ENCODE data around the gene NCOR2. TPM values are rescaled to one million over a fixed set of nuclear protein-coding genes. Genes with fewer than 3 reads are reported as not detected.

NCOR2 gene
- total RNA-seq, 1 experiment from 2014 or later, result 153 TPM

DNA sequence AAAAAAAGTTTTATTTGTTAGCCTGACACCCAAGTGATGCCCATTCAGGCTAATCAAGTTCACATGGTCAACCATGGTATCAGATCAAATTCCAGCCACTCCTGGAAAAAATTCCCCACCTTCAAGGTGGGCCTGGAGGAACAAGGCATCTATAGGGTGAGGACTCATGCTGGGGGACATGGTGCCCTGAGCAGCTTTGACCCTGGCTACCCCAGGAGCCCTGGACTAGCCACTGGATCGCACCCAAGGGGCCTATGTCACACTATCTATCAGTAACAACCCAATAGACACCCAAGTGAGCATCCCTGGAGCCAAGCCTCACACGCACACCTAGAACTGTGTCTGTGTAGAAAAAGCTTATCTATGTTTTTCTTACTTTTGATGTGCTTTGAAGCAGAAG, 4.1 kb upstream of the NCOR2 start:
- H3K4me1 ChIP-seq (ENCODE audit: control insufficient read depth in 1 of 2, insufficient read depth in 2 of 2, low read length in 2 of 2), result peaks cover 8 to 25% of the 10 kb centered on the region in 2 experiments; a peak in 3 of 4 replicates
- H4K20me1 ChIP-seq (ENCODE audit: insufficient read depth), result no peaks in the 10 kb centered on the region
- H3K27me3 ChIP-seq (ENCODE audit: insufficient read depth, low read length), result no peaks in the 10 kb centered on the region
- BruUV-seq (replicated peaks), result no TSS peak
- POLR2A ChIA-PET, result interaction anchor here (1.3 kb wide), 1 partner anchor 169 kb away, joined by 3 read pairs; no protein-coding TSS in a partner anchor
- TF ChIP-seq RAD21 (IDR thresholded peaks at IDR 0.05; ENCODE audit: low read depth), result no peak
- no peak for TF ChIP-seq EZH2 (IDR thresholded peaks at IDR 0.05)
- TF ChIP-seq YY1 (IDR thresholded peaks at IDR 0.05; ENCODE audit: extremely low read depth, insufficient replicate concordance, low read depth, low read length), result no peak
- no peak for TF ChIP-seq SIN3A (IDR thresholded peaks at IDR 0.05; ENCODE audit: low read depth)
- no peak for TF ChIP-seq ZFX (IDR thresholded peaks at IDR 0.05)
- TF ChIP-seq, protein P1, sequence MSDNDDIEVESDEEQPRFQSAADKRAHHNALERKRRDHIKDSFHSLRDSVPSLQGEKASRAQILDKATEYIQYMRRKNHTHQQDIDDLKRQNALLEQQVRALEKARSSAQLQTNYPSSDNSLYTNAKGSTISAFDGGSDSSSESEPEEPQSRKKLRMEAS (IDR thresholded peaks at IDR 0.05), result no peak
- TF ChIP-seq FOSL1 (IDR thresholded peaks at IDR 0.05; ENCODE audit: low read depth), result no peak
- H2AFZ ChIP-seq (ENCODE audit: low read depth, low read length, poor library complexity, severe bottlenecking), result no peak overlapping the region
- DNase-seq (ENCODE audit: low read depth, low spot score), result no peak
- no peak overlapping the region for H3K4me2 ChIP-seq (ENCODE audit: low read length)
- H3K27ac ChIP-seq (ENCODE audit: low read depth, low read length), result no peak overlapping the region
- H3K9me2 ChIP-seq (ENCODE audit: insufficient read depth), result no peaks in the 10 kb centered on the region
- RAD21 ChIA-PET (ENCODE audit: low non-redundant PET in 1 of 2, low total read pairs in 2 of 2, uncharacterized antibody in 2 of 2, unreplicated experiment in 2 of 2), result no interaction called here
- H3K36me3 ChIP-seq (ENCODE audit: control insufficient read depth in 1 of 2, insufficient read depth in 2 of 2, low read length in 2 of 2), result no peaks in the 10 kb centered on the region
- no peaks in the 10 kb centered on the region for H3K9me3 ChIP-seq (ENCODE audit: control insufficient read depth in 1 of 2, insufficient read depth in 1 of 2, low read depth in 1 of 2, low read length in 2 of 2)
- peaks cover 5% of the 10 kb centered on the region for H3K79me2 ChIP-seq (ENCODE audit: insufficient read depth, low read length)
- intact Hi-C loops (cut with micrococcal nuclease), result no loop called here
- no peak for ATAC-seq
- H3K4me3 ChIP-seq (replicated peaks in 1 of 2; ENCODE audit: low read depth in 1 of 2, low read length in 2 of 2), result no peak overlapping the region
- no peak overlapping the region for H3K9ac ChIP-seq (ENCODE audit: low read length)
- CTCF ChIA-PET, result no interaction called here

DNA sequence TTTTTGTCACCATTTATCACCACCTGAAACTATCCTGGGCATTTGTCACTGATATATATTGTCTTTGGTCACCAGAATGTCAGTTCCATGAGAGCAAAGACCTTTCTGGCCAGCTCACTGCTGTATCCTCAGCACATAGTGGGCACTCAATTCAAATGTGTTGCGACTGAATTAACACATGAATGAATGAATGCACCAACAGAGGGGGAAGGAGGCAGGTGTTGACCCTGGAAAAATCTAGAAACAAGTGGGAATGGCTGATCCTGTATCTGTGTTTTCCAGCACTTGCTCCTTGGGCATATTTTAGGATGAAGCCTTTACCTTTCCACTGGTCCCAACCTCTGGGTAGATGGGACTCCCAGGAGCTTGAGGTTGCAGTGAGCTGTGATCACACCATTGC, 3.4 kb upstream of the NCOR2 start:
- DNase-seq (ENCODE audit: low read depth, low spot score), result no peak
- Histone ChIP-seq H3K4me3 (replicated peaks in 1 of 2; ENCODE audit: low read depth in 1 of 2, low read length in 2 of 2) (no peak overlapping the region), H3K9me3 (ENCODE audit: control insufficient read depth in 1 of 2, insufficient read depth in 1 of 2, low read depth in 1 of 2, low read length in 2 of 2) (no peaks in the 10 kb centered on the region), H3K4me1 (ENCODE audit: control insufficient read depth in 1 of 2, insufficient read depth in 2 of 2, low read length in 2 of 2) (peaks cover 8 to 25% of the 10 kb centered on the region in 2 experiments; a peak in 3 of 4 replicates), H3K36me3 (ENCODE audit: control insufficient read depth in 1 of 2, insufficient read depth in 2 of 2, low read length in 2 of 2) (no peaks in the 10 kb centered on the region), H2AFZ (ENCODE audit: low read depth, low read length, poor library complexity, severe bottlenecking) (no peak overlapping the region), H3K9me2 (ENCODE audit: insufficient read depth) (no peaks in the 10 kb centered on the region), H3K27me3 (ENCODE audit: insufficient read depth, low read length) (no peaks in the 10 kb centered on the region), H4K20me1 (ENCODE audit: insufficient read depth) (peaks cover under 1% of the 10 kb centered on the region; the same call in 1 of the 2 replicates), H3K9ac (ENCODE audit: low read length) (no peak overlapping the region), H3K27ac (ENCODE audit: low read depth, low read length) (no peak overlapping the region), H3K4me2 (ENCODE audit: low read length) (no peak overlapping the region), H3K79me2 (ENCODE audit: insufficient read depth, low read length) (peaks cover 13% of the 10 kb centered on the region)
- ATAC-seq, result no peak
- POLR2A ChIA-PET, result interaction anchor here (1.3 kb wide), 1 partner anchor 169 kb away, joined by 3 read pairs; no protein-coding TSS in a partner anchor
- CTCF ChIA-PET, result no interaction called here
- intact Hi-C loops (cut with micrococcal nuclease), result no loop called here
- RAD21 ChIA-PET (ENCODE audit: low non-redundant PET in 1 of 2, low total read pairs in 2 of 2, uncharacterized antibody in 2 of 2, unreplicated experiment in 2 of 2), result no interaction called here
- TF ChIP-seq YY1 (IDR thresholded peaks at IDR 0.05; ENCODE audit: extremely low read depth, insufficient replicate concordance, low read depth, low read length), result no peak
- TF ChIP-seq EZH2 (IDR thresholded peaks at IDR 0.05), result no peak
- TF ChIP-seq, protein P2, sequence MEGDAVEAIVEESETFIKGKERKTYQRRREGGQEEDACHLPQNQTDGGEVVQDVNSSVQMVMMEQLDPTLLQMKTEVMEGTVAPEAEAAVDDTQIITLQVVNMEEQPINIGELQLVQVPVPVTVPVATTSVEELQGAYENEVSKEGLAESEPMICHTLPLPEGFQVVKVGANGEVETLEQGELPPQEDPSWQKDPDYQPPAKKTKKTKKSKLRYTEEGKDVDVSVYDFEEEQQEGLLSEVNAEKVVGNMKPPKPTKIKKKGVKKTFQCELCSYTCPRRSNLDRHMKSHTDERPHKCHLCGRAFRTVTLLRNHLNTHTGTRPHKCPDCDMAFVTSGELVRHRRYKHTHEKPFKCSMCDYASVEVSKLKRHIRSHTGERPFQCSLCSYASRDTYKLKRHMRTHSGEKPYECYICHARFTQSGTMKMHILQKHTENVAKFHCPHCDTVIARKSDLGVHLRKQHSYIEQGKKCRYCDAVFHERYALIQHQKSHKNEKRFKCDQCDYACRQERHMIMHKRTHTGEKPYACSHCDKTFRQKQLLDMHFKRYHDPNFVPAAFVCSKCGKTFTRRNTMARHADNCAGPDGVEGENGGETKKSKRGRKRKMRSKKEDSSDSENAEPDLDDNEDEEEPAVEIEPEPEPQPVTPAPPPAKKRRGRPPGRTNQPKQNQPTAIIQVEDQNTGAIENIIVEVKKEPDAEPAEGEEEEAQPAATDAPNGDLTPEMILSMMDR (IDR thresholded peaks at IDR 0.05 in 2 of 3, conservative IDR thresholded peaks at IDR 0.05 in 1 of 3; ENCODE audit: borderline replicate concordance in 1 of 3, insufficient read depth in 1 of 3, low read depth in 2 of 3, low read length in 2 of 3), result no peak
- no peak for TF ChIP-seq EGR1 (IDR thresholded peaks at IDR 0.05; ENCODE audit: low read depth)
- no TSS peak for BruUV-seq (replicated peaks)

Data from HCT116 (cell line).